HG03432 (cell line): ENCODE data around the gene PFN3.

Experiments
- ATAC-seq: cut with Tn5 transposase; IDR thresholded peaks from one replicate; pipeline ENCODE4 v1.9.1; 2021; ENCODE audit warnings: mild to moderate bottlenecking, moderate library complexity; ENCODE audit not compliant: unreplicated experiment

The PFN3 gene

DNA sequence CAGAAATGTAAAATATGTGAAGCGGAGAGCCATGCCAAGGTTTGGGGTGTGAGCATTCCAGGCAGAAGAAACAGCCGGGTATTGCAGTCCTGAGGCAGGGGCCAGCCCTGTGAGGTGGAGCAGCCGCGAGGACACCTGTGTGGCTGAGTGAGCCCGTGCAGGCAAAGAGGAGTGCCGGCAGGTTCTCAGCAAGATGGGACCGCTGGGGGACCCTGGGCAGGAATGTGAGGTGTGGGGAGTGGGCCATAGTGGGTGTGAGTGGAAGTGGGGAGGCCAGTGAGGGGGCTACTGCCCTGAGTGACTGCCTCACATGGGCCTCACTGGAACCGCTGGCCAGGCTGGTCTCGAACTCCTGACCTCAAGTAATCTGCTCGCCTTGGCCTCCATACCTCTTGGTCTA lies 38.0 kb upstream of the PFN3 start:
- ATAC-seq = no peak

DNA sequence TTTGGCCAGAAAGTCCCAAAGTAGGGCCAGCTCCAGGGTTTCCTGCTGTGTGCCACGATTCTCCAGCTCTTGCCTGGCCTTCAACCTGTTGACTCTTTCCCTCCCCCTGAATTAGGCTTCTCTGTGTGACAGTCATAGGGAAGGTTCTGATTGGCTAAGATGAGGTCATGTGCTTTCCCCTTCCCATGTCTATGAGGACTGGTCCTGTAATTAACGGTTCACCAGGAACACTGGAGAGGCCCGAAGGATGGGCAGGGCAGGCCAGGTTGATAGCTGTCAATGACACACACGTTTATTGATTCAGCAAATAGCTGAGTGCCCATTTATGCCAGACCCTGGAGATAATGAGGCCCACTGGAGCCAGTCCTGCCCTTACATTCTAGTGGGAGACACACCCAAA lies 37.2 kb upstream of the PFN3 start:
- no peak for ATAC-seq

- ATAC-seq = no peak
Observed at GRCh38 chr5:177435847-177436536, 35.5 kb upstream of the PFN3 start.

DNA sequence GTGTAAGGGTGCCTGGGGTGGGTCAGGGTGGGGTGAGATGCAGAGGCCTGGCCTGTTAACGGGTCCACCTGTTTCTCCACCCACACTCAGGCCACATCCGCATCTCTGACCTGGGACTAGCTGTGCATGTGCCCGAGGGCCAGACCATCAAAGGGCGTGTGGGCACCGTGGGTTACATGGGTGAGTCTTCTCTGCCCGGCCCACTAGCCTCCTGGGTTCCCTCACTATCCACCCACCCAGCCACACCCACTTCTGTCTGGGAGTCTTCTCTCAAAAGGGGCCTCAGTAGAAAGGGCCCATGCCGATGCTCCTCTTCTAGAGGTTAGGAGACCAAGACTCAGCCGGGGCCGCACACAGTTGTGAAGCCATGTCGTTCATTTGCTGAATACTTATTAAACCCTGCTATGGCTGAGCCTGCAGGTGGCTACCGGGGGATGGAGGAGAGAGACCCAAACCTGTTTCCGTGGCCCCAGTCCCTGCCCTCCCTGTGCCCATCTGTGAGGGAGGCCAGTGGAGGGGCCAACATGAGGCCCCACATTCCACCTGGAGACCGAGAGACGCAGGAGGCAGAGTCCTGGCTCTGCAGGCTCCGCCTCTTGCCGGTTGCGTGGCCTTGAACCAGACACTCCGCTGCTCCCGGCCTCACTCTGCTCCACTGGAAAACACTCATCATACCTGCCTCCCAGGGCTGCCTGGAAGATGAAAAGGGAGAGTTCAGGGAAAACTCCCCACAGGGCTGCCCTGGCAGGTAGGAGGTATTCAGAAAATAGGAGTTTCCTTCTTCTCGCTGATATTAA lies 34.7 kb upstream of the PFN3 start:
- no peak for ATAC-seq

DNA sequence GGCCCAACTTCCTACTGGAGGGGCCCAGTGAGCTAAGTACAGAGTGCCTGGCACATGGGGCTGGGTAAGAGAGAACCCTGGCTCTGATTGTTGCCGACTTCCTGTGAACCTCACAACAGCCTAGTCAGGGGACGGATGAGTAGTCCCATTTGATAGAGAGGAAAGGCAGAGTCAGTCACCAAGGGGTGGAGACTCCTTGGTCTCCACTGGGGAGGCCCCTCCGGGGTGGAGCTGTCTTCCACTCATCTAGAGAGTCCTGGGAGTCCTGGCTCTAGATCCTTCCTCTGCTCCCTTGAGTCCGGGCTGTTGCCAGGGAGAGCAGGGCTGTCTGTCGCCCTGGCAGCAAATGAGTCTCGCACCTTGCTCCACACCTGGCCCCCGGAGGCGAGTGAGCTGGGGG lies 34.0 kb upstream of the PFN3 start:
- ATAC-seq = no peak

GRCh38 chr5:177433658-177434217 lies 33.3 kb upstream of the PFN3 start:
- ATAC-seq = no peak

DNA sequence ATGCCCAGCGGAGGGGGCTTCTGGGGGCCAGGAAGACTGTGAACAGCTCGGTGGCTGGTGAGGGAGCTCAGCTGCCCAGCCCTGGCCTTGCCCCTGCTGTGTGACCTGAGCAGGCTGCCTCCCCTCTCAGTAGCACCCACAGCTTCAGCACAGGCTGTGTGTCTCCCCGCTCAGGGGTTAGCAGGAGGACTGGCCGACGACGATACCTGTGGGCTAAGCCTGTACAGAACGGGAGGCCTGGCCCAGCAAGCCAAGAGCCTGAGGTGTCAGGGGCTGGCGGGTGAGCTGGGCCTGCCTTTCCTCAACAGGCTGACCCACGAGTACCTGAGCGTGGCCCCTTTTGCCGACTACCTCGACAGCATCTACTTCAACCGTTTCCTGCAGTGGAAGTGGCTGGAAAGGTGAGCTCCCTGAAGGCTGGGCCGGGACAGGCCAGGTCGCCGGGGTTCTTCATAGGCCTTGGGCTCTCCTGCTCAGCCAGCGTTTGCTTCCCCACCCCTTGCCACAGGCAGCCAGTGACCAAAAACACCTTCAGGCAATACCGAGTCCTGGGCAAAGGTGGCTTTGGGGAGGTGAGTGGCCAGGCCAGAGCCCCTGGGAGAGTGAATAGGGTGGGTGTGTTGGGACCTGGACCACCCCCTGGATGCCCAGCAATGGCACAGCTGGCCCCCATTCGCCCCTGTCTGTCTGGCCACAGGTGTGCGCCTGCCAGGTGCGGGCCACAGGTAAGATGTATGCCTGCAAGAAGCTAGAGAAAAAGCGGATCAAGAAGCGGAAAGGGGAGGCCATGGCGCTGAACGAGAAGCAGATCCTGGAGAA lies 32.6 kb upstream of the PFN3 start:
- ATAC-seq = no peak

DNA sequence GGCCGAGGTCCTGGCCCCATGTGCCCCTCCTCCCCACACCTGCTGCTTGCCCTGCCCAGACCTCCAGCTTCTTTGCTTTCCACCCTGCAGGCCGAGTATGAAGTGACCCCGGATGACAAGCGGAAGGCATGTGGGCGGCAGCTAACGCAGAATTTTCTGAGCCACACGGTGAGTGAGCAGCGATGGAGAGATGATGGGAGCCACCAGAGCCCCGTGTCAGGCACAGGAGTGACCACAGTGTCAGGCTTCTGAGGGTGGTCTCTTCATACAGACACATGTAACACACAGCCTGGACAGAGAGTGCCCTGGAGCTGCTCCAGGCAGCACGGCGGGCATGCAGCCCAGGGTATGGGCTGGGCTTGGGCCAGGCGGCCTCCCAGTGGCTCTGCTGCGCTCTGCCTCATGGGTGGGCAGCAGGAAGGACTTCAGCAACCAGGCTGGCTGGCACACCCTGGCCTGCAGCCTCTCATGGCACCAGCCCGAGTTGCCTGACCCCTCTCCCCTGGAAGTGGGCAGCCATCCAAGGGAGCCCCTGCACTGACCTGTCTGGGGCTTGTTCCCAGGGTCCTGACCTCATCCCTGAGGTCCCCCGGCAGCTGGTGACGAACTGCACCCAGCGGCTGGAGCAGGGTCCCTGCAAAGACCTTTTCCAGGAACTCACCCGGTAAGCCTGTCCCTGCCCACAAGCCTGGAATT lies 31.8 kb upstream of the PFN3 start:
- ATAC-seq = no peak

DNA sequence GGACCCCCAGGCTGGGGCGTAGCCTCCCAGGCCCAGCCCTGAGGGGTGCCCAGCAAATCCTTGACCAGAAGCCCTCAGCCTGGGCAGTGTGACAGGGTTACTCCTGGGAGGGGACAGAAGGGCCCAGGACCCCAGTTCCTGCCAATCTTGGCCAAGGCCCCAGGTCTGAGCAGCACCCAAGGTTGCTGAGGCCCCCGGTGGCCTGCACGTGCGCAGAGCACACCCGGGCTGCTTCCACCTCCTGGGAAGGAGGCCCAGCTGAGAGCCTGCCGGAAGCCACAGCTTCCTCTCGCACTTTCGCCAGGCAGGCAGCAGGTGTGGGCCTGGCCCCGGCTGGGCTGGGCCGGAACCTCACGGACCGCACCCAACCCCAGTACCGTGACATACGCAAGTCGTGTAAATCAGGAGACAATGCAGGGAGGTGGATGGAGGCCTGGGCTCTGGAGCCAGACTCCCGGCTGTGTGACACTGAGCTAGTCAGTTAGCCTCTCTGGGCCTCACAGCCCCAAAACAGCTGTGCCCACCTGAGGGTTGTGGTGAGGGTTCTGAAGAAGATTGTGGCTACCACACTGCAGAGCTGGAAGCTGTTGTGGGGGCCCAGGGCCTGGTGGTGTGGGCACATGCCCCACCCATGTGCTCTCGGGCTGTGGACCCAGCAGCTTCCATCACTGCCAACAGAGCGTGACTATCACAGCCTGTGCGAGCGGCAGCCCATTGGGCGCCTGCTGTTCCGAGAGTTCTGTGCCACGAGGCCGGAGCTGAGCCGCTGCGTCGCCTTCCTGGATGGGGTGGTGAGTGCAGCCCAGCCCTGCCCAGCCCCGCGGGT lies 31.1 kb upstream of the PFN3 start:
- ATAC-seq = peak; percentile 44

GRCh38 chr5:177430972-177431316 lies 30.5 kb upstream of the PFN3 start:
- ATAC-seq = no peak

- ATAC-seq = no peak
Observed at GRCh38 chr5:177430140-177430951, 29.9 kb upstream of the PFN3 start.

DNA sequence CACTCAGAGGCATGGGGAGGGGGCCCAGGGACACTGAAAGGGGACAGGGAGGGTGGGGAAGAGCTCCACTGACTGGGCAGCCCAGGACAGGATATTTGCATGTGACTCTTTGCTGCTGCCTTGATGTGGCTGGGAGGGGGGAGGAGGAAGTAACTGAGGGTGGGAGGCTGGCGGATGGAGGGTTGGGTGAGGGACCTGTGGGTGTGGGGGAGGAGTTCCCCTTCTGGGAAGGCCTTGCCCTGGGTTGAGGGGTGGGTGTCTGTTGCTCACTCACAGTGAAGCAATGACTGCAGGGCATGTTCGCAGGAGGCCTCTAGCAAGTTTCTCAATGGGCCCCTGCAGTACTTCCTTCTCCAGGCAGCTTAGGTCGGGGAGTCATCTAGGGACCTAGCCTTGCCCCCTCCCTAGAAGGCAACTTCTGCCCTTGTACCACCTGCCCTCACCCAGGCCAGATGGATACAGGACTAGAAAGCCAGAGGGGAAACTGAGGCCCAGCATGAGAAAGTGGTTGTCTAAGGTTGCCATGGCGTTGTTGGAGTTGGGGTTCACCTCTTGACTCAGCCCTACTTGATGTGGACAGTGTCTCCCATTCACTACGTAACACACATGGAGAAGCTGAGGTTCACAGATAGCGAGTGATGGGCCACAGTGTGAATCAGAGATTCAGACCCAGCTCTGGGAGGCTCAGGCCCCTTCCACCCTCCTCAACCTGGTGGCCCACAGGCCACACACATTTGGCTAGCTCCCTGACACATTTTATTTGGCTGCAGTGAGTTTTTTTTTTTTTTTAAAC lies 29.0 kb upstream of the PFN3 start:
- no peak for ATAC-seq

DNA sequence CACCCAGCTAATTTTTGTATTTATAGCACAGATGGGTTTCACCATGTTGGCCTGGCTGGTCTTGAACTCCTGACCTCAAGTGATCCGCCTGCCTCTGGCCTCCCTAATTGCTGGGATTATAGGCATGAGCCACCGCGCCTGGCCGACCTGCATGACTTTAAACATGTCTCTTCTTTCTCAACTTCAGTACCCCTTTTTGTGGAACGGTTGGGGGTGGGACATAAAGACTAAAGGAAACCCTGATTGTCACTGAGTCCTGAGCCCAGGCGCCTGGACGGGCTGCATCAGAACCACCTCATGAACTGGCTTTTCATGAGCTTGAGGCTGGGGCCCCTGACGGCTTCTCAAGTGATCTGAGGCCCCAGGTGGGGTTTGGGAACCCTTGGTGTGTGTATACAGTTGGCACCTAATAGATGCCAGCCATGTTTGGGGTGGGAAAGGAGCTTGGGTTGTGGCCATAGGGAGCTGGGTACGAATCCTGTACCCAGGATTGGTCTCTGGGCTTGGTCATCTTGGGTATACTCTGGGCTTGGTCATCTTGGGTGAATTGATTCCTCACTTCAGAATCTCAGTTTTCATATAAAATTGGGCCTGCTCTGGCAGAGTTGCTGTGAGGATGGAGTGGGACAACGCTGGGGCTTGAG lies 28.2 kb upstream of the PFN3 start:
- no peak for ATAC-seq

GRCh38 chr5:177427919-177428573 lies 27.6 kb upstream of the PFN3 start:
- no peak for ATAC-seq

- ATAC-seq = no peak
Observed at GRCh38 chr5:177427211-177427822, 26.9 kb upstream of the PFN3 start.

DNA sequence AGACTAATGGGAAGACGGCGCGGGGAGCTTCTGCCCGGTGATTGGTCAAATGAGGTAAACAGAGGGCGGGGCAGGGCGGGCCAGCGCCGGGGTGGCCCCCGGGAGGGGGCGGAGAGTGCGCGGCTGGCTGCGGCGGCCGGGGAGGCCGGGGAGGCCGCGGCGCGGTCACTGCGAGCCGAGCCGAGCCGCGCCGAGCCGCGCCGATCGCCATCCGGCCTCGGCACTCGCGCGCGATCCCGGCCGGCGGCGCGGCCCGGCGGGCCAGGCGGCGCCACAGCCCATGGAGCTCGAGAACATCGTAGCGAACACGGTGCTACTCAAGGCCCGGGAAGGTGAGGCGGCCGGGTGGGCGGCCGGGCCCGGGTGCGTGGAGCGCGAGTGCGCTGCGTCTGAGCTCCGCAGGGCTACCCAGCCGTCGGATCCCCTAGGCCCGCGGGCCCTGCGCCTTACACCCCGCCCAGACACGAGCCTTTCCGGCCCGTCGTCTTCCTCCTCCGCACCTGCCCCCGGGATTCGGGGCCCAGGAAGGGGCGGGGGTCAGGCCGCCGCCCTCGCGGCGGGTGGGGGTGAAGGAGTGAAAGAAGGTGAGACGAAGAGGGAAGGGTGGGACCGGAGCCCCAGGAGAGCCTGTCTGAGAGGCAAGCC lies 26.2 kb upstream of the PFN3 start, which contains the start of gene GRK6:
TSS of gene GRK6 (plus strand) at position 111 of the 645 bp plus-strand sequence. CDS start at position 281, 170 bp downstream.
- ATAC-seq = peak; percentile 3
